ENCODE data around the gene RAG1.

- no peak for TF ChIP-seq POLR2AphosphoS5 (IDR thresholded peaks at IDR 0.05)
- TF ChIP-seq CTCF (IDR thresholded peaks at IDR 0.05) = no peak
These were observed 9.0 kb upstream of the RAG1 start for GRCh38 chr11:36558571-36559413.
